Measurements from ENCODE around the gene ENDOU.

ENDOU gene, protein sequence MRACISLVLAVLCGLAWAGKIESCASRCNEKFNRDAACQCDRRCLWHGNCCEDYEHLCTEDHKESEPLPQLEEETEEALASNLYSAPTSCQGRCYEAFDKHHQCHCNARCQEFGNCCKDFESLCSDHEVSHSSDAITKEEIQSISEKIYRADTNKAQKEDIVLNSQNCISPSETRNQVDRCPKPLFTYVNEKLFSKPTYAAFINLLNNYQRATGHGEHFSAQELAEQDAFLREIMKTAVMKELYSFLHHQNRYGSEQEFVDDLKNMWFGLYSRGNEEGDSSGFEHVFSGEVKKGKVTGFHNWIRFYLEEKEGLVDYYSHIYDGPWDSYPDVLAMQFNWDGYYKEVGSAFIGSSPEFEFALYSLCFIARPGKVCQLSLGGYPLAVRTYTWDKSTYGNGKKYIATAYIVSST

DNA sequence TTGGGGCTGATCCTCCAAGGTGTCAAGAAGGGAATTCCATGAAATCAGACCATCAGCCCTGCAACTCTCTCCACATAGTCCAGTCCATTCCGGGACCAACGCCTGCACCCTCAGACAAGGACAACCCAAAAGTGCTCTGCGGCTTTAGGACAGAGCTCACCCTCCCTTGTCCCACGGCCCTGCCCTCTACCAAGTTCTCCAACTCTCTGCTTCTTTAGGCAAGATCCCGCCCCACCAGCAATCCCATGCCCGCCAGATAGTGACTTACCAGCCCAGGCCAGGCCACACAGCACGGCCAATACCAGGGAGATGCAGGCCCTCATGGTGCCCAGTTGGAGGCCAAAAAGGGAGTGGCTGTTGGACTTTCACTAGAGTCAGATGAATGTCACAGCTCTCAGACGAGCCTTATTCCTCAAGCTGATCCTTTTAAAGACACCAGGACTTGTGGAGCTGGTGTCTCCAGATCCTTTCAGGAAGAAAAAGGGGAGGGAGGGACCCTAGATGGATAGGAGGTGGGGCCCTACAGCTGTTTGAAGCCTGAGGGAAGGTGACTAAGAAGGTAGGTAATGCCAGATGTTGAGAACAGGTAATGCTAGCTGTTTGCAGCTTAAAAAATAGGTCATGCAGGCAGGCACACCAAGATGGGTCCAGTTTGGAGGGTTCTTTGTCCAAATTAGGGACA is at the start of gene ENDOU:
ENDOU (minus strand) TSS at position 400 of the 682 bp plus-strand sequence; CDS start at position 323, 77 bp downstream.
- FAIRE-seq: no peak

- no peak for FAIRE-seq
These were observed 49.4 kb upstream of the ENDOU start for GRCh38 chr12:47774663-47775062.

DNA sequence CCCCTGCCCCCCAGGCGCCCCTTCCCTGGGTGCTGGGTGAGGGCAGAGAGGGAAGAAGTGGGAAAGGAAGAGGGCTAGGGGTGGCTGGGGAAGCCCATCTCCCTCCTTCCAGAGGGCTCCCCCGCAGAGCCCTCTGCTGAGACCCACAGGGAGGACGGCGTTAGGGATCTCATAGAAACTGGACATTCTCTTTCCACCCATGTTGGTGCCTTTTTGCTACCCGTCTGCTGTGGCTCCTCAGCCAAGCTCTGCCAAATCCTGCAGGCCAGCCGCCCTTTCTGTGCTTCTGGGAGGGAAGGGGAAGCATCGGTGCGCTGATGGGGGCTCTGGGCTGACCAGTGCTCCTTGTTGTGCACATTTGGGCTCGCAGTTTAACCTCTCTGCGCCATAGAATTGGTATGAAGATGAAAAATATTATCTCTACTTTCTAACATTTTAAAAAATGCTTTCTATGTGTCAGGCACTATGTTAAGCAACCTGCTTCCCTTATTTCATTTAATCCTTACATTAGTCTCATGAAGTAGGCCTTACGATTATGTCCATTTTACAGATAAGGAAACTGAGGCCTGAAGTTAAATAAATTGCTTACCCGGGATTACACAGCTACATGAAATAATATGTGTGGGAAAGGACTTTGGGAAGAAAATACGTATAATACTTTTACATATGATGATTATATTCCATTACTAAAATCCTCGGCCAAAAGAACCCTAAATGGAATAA is 48.7 kb upstream of the ENDOU start:
- FAIRE-seq: no peak

- FAIRE-seq: no peak
These were observed 48.0 kb upstream of the ENDOU start, which contains the start of gene SLC48A1 for GRCh38 chr12:47773062-47773857. SLC48A1 (plus strand) TSS chr12:47773238; CDS start chr12:47773305, 67 bp downstream.

DNA sequence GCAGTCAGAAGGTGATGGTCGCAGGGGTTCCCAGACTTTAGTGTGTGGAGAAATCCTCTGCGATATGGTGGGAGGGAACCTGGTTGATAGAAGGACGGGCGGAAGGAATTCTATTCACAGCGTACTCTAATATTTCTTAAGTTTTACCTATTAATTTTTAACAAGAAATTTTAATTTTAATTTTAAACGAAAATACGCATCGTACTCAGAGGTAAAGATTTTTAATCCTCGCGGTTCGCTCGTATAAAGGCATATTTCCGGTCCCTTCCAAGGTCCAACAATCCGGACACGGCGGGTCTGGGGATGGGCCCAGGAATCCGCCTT is 47.4 kb upstream of the ENDOU start:
- FAIRE-seq: no peak

DNA sequence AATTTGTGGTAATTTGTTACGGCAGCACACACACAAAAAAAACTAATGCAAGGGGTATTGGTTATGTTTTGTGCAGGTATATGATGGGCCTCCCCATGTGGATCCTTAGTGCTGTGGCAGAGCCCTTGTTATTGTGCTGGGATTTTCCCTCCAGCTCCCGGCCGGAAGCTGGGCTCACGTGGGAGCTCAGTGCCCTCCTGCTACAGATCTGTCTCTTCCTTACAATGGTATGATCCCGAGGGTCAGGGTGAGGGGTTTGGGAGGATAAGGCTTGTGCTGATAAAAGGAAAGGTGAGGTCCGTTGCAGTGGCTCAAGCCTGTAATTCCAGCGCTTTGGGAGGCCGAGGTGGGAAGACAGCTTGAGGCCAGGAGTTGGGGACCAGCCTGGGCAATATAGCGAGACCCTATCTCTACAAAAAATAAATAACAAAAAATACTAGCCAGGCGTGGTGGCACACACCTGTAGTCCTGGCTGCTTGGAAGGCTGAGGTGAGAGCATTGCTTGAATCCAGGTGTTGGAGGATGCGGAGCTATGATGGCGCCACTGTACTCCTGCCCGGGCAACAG is 46.9 kb upstream of the ENDOU start:
- FAIRE-seq: no peak

DNA sequence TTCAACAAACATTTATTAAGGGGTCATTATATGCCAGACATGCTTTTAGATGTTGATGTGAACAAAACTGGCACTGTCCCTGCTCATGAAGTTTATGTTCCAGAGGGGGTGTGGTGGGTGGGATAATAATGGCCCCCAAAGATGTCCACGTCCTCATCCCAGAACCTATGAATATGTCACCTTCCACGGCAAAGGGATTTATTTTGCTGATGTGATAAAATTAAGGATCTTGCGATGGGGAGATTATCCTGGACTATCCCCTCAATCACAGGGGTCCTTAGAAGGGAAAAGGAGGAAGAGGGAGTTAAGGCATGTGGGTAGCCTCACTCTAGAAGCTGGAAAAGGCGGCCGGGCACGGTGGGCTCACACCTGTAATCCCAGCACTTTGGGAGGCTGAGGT is 46.0 kb upstream of the ENDOU start:
- FAIRE-seq: no peak

GRCh38 chr12:47770086-47770726 is 44.9 kb upstream of the ENDOU start:
- no peak for FAIRE-seq

DNA sequence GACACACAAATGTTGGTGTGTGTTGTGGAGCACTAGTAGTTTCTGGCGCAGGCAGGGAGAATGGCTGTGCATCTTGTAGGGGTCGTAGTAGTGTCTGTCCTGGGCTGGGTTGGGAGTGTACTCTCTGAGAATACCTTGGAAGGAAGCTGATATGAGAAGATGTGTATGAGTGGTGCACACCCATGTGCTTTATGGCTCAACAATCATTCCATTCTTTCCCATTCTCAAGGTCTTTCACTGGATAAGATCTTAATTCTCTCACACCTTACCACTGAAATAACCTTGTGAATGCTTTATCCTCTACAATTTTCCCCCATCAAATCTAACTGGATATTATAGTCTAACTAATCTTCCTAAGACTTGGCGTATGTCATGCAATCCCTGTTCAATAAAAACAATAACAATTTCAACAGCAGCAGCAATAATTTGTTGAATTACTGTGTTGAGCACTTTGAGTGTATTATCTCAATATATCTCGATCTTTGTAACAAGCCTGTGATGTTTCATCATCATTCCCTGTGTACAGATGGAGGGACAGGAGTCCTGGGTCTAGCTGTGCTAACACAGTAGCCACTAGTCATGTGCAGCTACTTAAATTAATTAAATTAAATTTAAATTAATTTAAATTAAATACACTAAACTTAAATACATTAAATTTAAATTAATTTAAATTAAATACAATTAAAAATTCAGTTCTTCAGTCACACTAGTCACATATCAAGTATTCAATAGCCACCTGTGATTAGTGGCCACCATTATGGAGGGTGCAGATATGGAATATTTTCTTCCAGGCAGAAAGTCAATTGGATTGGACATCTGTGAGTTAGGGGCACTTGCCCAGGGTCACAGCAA is 44.2 kb upstream of the ENDOU start:
- no peak for FAIRE-seq

GRCh38 chr12:47768323-47768811 is 43.1 kb upstream of the ENDOU start:
- FAIRE-seq: peak; percentile 32

DNA sequence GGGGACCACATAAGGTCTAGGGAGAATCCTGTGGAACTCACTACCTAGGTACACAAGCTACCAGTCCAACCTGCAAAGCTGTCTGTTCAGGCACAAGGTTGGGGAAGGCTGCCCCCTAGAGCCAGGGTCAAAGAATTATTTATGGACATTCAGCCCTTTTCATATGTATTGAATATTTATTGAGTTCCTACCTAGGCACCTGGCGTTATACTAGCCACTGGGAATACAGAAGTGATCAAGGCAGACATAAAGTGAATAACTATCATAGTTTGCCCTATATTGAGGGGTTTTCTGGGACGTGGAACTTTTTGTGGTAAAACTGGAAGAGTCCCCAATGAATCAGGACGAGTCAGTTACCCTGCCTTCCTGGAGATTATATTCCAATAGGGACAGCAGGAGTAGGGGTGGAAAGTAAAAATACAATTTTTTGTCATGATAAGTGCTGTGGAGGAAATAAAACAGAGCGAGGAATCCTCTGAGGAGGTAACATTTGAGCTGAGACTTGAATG is 42.0 kb upstream of the ENDOU start:
- no peak for FAIRE-seq

DNA sequence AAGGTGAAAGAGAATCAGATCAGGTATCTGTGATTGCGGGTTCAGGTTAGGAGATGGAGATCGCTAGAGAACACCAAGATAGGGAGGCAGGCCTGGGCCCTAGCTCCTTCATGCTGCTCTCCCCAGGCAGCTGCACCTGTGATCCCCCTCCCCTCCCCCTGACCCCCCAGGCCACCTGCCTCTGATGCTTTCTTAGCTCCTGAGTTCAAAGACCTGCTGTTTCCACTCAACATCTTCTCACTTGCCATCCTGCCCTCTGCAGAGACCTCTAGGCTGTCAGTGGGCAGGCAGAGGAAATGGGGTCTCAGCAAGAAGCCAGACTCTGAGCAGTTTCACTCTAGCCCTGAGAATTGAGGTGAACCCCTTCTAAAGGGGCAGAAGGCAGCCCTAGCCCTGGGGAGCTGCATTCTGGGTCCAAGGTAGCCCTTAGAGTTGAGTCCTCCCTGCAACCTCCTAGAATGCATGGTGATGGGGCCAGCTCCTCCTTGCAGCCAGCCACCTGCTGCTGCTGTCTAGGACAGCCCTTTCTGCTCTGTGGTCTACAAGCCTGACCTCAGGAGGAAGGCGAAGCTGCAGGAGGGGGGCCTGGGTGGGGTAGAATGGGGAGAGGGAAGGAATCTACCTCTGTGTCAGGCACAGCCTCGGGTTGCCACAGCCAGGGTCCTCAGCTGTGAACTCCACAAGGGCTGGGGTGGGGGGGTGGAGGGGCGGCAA is 41.4 kb upstream of the ENDOU start:
- FAIRE-seq: no peak

DNA sequence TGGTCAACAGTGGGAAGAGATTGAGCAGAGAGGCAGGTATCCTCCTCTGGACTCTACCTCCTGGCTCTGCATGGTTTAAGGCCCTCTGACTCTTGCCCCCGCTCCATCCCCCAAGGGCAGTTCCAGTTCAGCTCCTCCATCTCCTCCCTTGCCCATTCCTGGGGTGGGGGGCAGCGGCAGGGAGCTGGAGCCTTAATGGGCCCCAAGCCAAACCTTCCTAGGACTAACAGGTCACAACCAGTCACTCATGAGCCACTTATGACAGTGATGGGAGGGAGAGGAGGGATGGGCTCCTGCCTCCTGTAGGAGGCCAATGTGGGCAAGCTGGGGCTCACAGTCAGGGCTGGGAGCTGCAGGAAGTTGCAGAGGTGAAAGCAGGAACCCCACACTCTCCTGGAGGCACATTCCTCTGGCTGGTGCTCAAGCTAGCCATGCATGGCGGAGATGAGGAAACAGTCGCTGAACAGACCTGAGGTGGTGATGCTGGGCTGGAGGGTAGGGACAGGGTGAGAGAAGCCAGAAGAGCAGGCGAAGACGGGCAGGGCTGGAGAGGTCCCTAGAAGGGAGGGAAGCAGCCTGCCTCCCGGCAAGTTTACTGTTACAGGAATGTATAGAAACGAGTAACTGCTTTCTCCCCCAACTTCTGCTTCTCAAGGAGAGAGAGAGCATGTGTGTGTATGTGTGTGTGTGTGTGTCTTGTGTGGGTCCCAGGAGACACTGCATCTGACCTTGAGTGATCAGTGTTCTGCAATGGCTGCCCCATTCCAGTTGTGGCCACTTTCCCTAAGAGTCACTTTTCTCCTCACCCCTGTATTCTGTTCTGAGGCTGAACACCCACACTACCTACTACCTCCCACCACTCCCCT is 38.4 kb upstream of the ENDOU start:
- no peak for FAIRE-seq

DNA sequence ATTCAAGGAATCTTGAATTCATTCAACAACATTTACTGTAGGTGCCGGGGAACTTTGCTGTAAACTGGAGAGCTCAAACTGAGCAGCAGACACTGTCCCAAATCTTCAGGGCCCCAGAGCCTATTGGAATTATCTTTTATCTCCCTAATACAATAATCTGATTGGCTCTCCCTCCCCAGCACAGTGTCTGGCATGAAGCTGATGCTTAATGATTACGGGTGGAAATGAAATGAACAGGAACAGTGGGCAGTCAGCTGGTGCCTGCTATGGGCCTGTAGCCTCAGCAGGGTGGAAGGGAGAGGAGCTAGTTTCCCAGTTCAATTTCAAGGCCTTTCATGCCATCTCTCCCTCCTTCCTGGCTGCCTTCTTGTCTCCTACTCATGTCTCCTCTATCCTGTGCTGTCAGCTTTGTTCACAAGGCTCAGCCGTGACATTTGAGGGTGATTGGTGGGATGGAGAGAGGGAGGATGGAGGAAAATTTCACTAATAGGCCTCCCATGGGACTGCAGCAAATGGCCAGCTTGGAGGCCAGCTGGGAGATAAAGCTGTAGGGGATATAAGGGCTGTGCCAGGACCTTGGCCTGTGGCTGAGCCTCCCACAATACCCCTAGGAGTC is 37.7 kb upstream of the ENDOU start:
- no peak for FAIRE-seq

DNA sequence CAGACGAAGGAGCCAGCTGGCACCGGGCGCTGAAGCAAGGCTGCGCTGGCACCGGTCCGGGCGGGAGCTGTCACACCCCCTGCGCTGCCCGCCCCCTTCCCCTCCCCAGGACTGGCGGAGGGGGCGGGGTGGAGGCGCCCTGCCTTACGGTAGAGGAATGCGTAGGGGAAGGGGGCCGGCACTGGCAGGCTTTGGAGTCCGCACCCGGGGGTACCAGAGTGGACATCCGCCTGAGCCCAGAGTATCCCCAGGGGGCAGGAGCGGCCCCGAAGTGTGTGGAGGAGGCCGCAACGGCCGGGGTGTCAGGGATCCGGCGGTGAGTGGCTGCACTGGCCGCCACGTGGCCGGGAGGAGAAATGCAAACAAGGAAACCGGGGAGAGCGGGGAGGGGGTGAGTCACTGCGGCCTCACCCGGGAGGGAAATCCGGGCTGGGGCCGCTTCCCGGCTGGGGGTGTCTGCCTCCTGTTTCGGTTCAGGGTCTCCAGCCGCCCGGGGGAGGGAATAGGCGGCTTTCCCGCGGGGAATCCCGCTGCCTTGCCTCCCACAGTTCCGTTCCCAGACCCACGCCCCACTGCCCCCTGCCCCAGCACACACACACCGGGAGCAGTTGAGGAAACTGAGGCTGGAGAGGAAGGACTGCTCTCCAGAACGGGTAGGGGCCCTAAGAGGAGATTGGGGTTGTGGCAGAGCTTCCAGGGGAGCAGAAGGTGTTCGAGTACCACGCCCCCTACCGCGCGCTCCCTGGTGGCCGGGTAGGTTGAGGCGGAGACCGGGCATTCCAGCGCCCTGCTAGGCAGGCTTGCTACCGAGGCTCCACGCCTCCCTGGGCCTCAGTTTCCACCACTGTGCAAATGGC is 33.8 kb upstream of the ENDOU start, which contains the start of gene RAPGEF3:
RAPGEF3 (minus strand) TSS at position 47 of the 857 bp plus-strand sequence. CDS start 324 bp downstream, outside the sequence.
- FAIRE-seq: no peak

- FAIRE-seq: no peak
These were observed 33.2 kb upstream of the ENDOU start for GRCh38 chr12:47758584-47758833.

- no peak for FAIRE-seq
These were observed 32.7 kb upstream of the ENDOU start for GRCh38 chr12:47757840-47758583.
